ENCODE measurements around the gene OXSR1.
"Not testable (repeated sequence)": the region's sequence is repeated elsewhere in the genome, so short reads cannot be mapped to it uniquely, and the experiment has no call there.

Gene OXSR1

GRCh38 chr3:38271553-38271952 lies 106.2 kb downstream of the OXSR1 start:
- DNase-seq (ENCODE audit: low read depth): no peak

DNA sequence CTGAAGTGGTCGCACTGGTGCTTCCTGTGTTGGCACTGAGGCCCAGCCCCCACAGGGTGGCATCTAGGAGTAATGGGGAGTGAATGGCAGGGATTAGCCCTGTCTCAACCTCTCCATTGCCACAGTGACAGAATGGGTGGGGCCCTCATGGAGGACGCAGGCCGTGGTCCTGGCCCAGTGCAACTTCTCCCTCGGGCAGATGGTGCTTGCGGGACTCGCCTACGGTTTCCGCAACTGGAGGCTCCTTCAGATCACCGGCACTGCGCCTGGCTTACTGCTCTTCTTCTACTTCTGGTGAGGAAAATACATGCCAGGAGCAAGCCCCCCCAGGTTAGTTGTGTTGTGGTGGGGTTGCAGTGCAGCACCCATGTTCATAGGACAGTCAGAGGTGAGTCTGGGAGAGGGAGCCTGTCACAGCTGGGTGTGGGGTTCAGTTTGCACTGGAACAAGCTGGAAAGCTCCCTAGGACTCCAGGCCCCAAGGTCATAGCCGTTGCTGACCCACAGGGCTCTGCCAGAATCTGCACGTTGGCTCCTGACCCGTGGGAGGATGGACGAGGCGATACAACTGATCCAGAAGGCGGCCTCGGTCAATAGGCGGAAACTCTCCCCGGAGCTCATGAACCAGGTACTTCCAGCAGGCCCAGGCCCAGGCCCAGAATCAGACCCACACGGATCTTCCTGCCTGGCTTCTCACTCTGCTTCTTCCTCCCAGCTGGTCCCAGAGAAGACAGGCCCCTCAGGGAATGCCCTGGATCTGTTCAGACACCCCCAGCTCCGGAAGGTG lies 109.7 kb downstream of the OXSR1 start:
- DNase-seq (ENCODE audit: low read depth): no peak

- DNase-seq (ENCODE audit: low read depth): no peak
Observed at GRCh38 chr3:38275658-38276057, 110.3 kb downstream of the OXSR1 start.

DNA sequence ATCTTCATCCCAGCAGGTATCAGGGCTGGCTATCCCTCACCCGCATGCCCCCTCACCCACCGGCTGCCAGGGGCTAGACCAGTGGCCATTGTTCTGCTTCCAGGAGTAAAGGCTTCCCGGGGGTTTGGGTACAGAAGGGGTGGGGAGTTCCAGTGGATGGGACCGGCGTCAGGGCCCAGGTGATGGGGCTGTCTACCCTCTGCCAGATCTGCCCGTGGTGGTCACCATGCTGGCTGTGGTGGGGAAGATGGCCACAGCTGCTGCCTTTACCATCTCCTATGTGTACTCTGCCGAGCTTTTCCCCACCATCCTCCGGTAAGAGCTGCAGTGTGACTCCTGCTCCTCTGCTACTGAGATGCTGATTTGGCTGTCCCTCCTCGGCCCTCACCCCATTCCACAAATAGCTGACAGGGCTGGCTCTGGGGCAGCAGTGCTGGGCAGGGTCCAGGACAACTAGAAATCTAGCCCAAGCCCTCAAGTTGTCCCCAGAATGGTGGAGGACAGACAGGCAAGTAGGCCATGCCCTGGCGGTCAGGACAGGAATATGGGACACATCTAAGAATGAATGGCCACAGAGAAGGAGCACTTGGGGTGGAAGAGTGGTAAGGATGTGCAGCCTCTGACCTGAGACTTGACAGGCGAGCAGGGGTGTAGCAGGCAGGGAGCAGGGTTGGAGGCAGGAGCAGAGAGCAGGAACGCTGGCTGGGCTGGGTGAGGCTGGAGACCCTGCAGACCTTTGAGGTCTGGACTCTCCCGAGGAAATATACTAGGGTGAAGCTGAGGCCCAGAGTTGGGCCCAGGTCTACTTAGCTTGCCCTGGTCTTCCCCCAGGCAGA lies 111.0 kb downstream of the OXSR1 start:
- no peak for DNase-seq (ENCODE audit: low read depth)

GRCh38 chr3:38276917-38277630 lies 111.7 kb downstream of the OXSR1 start:
- no peak for DNase-seq (ENCODE audit: low read depth)

DNA sequence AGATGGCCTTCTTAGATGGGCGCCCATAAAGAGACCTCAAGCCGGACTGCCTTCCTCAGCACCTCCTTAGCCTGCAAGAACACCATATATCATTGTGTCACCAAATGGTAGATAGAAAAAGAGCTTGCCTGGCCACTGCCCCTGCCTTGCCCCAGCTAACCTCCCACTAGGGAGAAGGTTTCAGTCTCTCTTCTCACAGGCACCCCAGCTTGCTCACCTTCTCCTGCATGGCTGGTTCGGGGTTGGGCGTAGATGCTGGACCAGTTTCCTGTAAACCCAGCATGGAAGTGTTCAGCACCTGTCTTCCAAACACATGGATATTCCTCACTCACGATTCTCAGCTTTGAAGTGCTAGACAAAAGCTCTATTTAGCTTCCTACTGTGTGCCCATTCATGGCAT lies 113.5 kb downstream of the OXSR1 start:
- DNase-seq (ENCODE audit: low read depth): no peak

DNA sequence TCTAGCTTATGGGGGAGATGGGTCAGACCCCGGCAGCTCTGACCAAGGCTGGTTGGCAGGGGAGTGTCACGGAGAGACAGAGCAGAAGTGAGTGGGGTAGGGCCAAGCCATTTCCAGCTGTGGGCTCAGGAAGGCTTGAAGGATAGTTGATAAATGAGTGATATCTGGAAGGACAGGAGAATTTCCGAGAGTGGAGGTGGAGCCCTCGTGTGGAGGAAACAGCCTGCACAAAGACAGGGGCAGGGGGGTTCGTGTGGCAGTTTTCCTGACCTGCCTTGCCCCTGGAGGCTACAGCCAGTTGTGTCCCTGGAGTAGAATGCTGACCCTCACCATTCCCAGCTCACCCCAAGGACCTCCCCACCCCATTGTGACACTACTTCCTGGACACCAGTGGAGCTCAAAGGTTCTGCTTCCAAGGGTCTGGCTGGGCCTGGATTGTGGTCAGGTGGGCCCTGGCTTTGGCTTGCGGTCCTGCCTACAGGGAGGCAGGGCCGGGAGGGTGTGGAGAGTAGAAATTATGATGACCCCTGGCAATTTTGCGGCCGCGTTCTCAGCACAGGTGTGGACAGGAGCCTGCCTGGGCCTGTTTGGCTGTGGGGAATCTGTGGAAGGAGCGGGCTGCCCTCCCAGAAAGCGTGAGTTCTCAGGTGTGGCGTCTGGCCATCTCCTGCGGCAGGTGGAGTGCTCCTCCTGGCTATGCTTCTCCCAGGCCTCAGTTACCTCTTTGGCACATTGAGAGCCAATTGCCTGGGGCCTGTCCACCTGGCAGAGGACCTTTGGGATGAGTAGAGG lies 116.8 kb downstream of the OXSR1 start, which contains the start of gene SLC22A14:
TSS of gene SLC22A14 (plus strand) at position 400 of the 792 bp plus-strand sequence. CDS start 23,733 bp downstream, outside the sequence.
- DNase-seq (ENCODE audit: low read depth): no peak

DNA sequence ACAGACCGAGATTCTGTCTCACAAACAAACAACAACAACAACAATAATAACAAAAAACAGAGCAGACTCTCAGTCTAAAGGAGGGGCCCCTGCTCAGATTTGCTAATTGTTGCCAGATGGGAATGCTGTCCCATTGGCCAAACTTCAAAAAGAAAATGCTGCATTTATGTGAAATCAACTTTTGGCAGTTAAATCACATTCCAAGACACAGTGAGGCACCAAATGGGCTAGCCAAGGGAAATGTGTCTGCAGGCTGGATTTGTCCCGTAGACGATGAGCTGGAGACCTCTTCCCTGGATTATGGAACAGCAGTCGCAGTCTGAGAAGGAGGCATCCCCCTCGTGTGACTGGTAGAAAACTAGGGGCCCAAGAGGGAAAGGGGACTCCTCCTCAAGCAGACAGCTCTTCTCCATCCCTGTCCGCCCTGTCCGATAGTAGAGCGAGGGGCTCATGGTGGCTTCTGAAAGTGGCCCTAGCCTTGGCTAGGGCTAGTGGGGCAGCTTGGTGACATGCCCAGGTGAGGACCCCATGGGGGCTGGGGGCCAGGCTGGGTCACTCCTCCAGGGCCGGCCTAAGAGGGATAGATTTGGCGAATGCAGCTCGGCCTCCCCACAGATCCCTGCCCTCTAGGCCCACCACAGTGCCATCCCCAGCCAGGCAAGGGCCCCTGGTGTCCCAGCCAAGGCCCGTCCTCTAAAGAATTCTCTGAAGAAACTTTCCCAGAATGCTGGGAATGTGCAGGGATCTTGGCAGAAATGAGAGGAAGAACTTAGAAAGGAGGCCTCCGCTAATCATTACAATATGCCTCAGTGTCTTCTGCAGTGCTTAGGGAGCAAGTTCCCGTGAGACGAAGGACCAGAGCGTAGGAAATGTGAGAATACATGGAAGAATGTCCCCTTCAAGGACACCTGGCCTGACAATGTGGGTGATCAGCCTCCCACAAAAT lies 118.7 kb downstream of the OXSR1 start:
- DNase-seq (ENCODE audit: low read depth): no peak

GRCh38 chr3:38284756-38285150 lies 119.4 kb downstream of the OXSR1 start:
- DNase-seq (ENCODE audit: low read depth): no peak

- DNase-seq (ENCODE audit: low read depth): not testable (repeated sequence)
Observed at GRCh38 chr3:38289286-38290217, 124.2 kb downstream of the OXSR1 start.

GRCh38 chr3:38297053-38297452 lies 131.7 kb downstream of the OXSR1 start:
- not testable (repeated sequence) for DNase-seq (ENCODE audit: low read depth)

- no peak for DNase-seq (ENCODE audit: low read depth)
Observed at GRCh38 chr3:38297537-38297936, 132.2 kb downstream of the OXSR1 start.

GRCh38 chr3:38297947-38298711 lies 132.8 kb downstream of the OXSR1 start:
- no peak for DNase-seq (ENCODE audit: low read depth)
